K562 (cell line): ENCODE data around the gene RNGTT. TPM values are rescaled to one million over a fixed set of nuclear protein-coding genes. Genes with fewer than 3 reads are reported as not detected.

Source experiments
- ATAC-seq: fragments of 200-7000 bp; cut with Tn5 transposase; 3 replicates; pipeline ENCODE4 v1.9.1; 2020; ENCODE audit warnings: moderate library complexity
- BruUV-seq: library from RNA; stranded (reverse); fragments of 400-500 nt; replicated peaks from 2 replicates; lab custom pipeline; 2021; lab: Mats Ljungman, UMichigan
- CTCF ChIA-PET: fragments of 300-600 bp; formaldehyde crosslinking; extraction: SDS; loops from one replicate; lab custom pipeline; 2021; ENCODE audit warnings: low intra/inter-chr PET ratio; lab: Yijun Ruan, JAX
- POLR2A ChIA-PET: fragments of 300-600, 350-650 bp; sonication (Branson Sonifier 250); formaldehyde crosslinking; extraction: SDS; loops from one replicate; lab custom pipeline; 2021; ENCODE audit warnings: antibody characterized with exemption, inconsistent platforms; lab: Yijun Ruan, JAX
- DNase-seq, 4 experiments: peaks; one replicate each; pipeline versions ENCODE4 v3.0.0 to v3.0.0-alpha.2; 2011 to 2018; ENCODE audit warnings: low spot score in 3 of 4, mixed read lengths in 3 of 4; ENCODE audit errors: extremely low read depth in 1 of 4
- FAIRE-seq: peaks from 2 replicates; lab custom pipeline; 2011; peaks lifted over from hg19 to GRCh38; lab: Jason Lieb, UNC
- H2AFZ ChIP-seq: 2 replicates; pipeline ENCODE4 v1.6.0; 2011; ENCODE audit warnings: low read depth, low read length, control low read depth, inconsistent platforms
- H3K27ac ChIP-seq: fragments of 200-600 bp; 3 replicates; pipeline ENCODE4 v1.8.0; 2011; ENCODE audit warnings: low read depth, mild to moderate bottlenecking, control low read depth, inconsistent platforms, low read length, moderate library complexity, mixed read lengths; ENCODE audit errors: extremely low read depth
- H3K27me3 ChIP-seq, 2 experiments: fragments of 300-600 bp in 1 of 2; 2 replicates in 1 of 2; 3 replicates in 1 of 2; pipeline versions ENCODE4 v1.6.0 to v1.8.0; 2011; ENCODE audit warnings: inconsistent platforms in 2 of 2, low read length in 2 of 2, mild to moderate bottlenecking in 1 of 2, mixed read lengths in 1 of 2, moderate library complexity in 1 of 2; ENCODE audit not compliant: control insufficient read depth in 2 of 2, insufficient read depth in 2 of 2
- H3K36me3 ChIP-seq: fragments of 300-600 bp; 3 replicates; pipeline ENCODE4 v1.8.0; 2011; ENCODE audit warnings: mild to moderate bottlenecking, low read length, inconsistent platforms; ENCODE audit not compliant: control insufficient read depth, insufficient read depth
- H3K4me1 ChIP-seq, 2 experiments: fragments of 200-600 bp in 1 of 2; replicated peaks in 1 of 2; 2 replicates in 1 of 2; 3 replicates in 1 of 2; pipeline versions ENCODE4 v1.5.1 to v1.8.0; 2011; ENCODE audit warnings: inconsistent platforms in 2 of 2, low read length in 2 of 2, mild to moderate bottlenecking in 1 of 2, mixed read lengths in 1 of 2, moderate library complexity in 1 of 2; ENCODE audit not compliant: control insufficient read depth in 2 of 2, insufficient read depth in 2 of 2
- H3K4me2 ChIP-seq: 2 replicates; pipeline ENCODE4 v1.6.1; 2011; ENCODE audit warnings: low read length, control low read depth, inconsistent platforms, mixed read lengths; ENCODE audit not compliant: insufficient read depth
- H3K4me3 ChIP-seq: fragments of 200-600 bp; sonication (generic), shearing (Covaris generic); 2 replicates; pipeline ENCODE4 v1.5.1; 2016; ENCODE audit warnings: control low read depth, inconsistent platforms
- H3K79me2 ChIP-seq: fragments of 200-600 bp; 3 replicates; pipeline ENCODE4 v1.8.0; 2011; ENCODE audit warnings: low read length, inconsistent platforms; ENCODE audit not compliant: control insufficient read depth, insufficient read depth
- H3K9ac ChIP-seq, 2 experiments: 2 replicates each; pipeline versions ENCODE4 v1.6.0 to v1.6.1; 2011; ENCODE audit warnings: low read depth in 2 of 2, low read length in 2 of 2, control low read depth in 1 of 2, inconsistent platforms in 1 of 2, mild to moderate bottlenecking in 1 of 2, mixed read lengths in 1 of 2; ENCODE audit not compliant: insufficient read depth in 1 of 2
- H3K9me1 ChIP-seq: one replicate; pipeline ENCODE4 v1.6.0; 2011; ENCODE audit warnings: inconsistent platforms, mild to moderate bottlenecking, low read length, moderate library complexity; ENCODE audit not compliant: control insufficient read depth, insufficient read depth
- H3K9me3 ChIP-seq: replicated peaks from 2 replicates; pipeline ENCODE4 v1.5.1; 2011; ENCODE audit warnings: low read depth, low read length, inconsistent platforms; ENCODE audit not compliant: control insufficient read depth, insufficient read depth
- H4K20me1 ChIP-seq: replicated peaks from 2 replicates; pipeline ENCODE4 v1.6.1; 2011; ENCODE audit warnings: low read length, inconsistent platforms, mixed read lengths; ENCODE audit not compliant: control insufficient read depth, insufficient read depth
- MIER1 ChIP-seq: fragments of 450-650 bp; IDR thresholded peaks from 2 replicates; pipeline ENCODE4 v1.6.1; 2016; ENCODE audit warnings: antibody characterized with exemption, mild to moderate bottlenecking, low read depth
- PCBP2 ChIP-seq: fragments of 200-400 bp; formaldehyde crosslinking; IDR thresholded peaks from 2 replicates; pipeline ENCODE4 v1.6.1; 2018; ENCODE audit warnings: low read length, low read depth, mild to moderate bottlenecking, moderate library complexity; ENCODE audit not compliant: poor library complexity, severe bottlenecking
- RFX5 ChIP-seq: IDR thresholded peaks from 2 replicates; pipeline ENCODE4 v1.6.1; 2011; ENCODE audit warnings: low read depth, mild to moderate bottlenecking, improper control_type of control experiment, low read length
- ZNF311 ChIP-seq: fragments of 250-450 bp; sonication (Bioruptor Pico); IDR thresholded peaks from 2 replicates; pipeline ENCODE4 v1.4.0; 2020; ENCODE audit warnings: mild to moderate bottlenecking, moderate library complexity
- ZNF444 ChIP-seq: fragments of 250-450 bp; sonication (Bioruptor Pico); IDR thresholded peaks from 2 replicates; pipeline ENCODE4 v1.4.0; 2020; ENCODE audit warnings: mild to moderate bottlenecking, moderate library complexity
- ZNF584 ChIP-seq: fragments of 200-800 bp; sonication (Bioruptor generic); IDR thresholded peaks from 2 replicates; pipeline ENCODE4 v1.6.1; 2016; ENCODE audit warnings: low read depth, mild to moderate bottlenecking, missing genetic modification characterization, missing compliant biosample characterization
- ZNF778 ChIP-seq: fragments of 450-650 bp; formaldehyde crosslinking; IDR thresholded peaks from 2 replicates; pipeline ENCODE4 v1.4.0; 2020; ENCODE audit warnings: mild to moderate bottlenecking, moderate library complexity
- WGBS: fragments of 100-300 bp; shearing (Covaris generic); methylation state at CpG from one replicate; pipeline ENCODE4 v1.1.6; 2016; ENCODE audit warnings: low coverage, mixed read lengths; ENCODE audit not compliant: insufficient coverage; ENCODE audit errors: missing lambda C conversion rate; 5-methylcytosine and 5-hydroxymethylcytosine counted together
- in situ Hi-C: fragments of 300-500 bp; cut with MboI; formaldehyde crosslinking; loops from 4 replicates; pipeline ENCODE4 v1.15.0; 2018; ENCODE audit warnings: inconsistent platforms, mixed read lengths
- intact Hi-C: fragments of 100-400 bp; cut with micrococcal nuclease; formaldehyde crosslinking; loops from 2 replicates; pipeline ENCODE4 v1.14.2; 2022
- polyA plus RNA-seq, 8 experiments: library from polyadenylated mRNA; depleted of rRNA in 4 of 8; stranded (reverse) in 5 of 8; unstranded in 3 of 8; fragments of >200 nt; fragmentation: Nextera tagmentation in 2 of 8; fragmentation: Illumina TruSeq in 1 of 8; extraction: Ambion mirVana in 2 of 8; extraction: Trizol in 1 of 8; gene quantifications; 2 replicates each; pipeline versions ENCODE4 v1.2.1 to v1.2.3, GENCODE V29; 2011 to 2014; ENCODE audit warnings: inconsistent platforms in 1 of 8, missing spikeins in 1 of 8
- total RNA-seq, 7 experiments: library from RNA; depleted of rRNA in 6 of 7; stranded (reverse); fragments of >200 nt in 6 of 7; fragmentation: Illumina TruSeq in 2 of 7; extraction: Trizol in 2 of 7; gene quantifications; 2 replicates each; pipeline versions ENCODE4 v1.2.1 to v1.2.3, GENCODE V29; 2011 to 2021; ENCODE audit warnings: low replicate concordance in 1 of 7
- TF ChIP-seq, protein P1 (sequence below): fragments of 250-450 bp; sonication (Bioruptor Pico); IDR thresholded peaks from 2 replicates; pipeline ENCODE4 v1.4.0; 2020; ENCODE audit warnings: mild to moderate bottlenecking
- TF ChIP-seq, protein P2 (sequence below): fragments of 450-650 bp; IDR thresholded peaks from 2 replicates; pipeline ENCODE4 v1.6.1; 2016; ENCODE audit warnings: antibody characterized with exemption

Gene RNGTT
- total and polyA plus RNA-seq, 9 of the 15 experiments (the other 6 are each of a cell fraction or from before 2014, with no cell fraction given) = 6.1 to 31.7 (median 19.5) TPM

DNA sequence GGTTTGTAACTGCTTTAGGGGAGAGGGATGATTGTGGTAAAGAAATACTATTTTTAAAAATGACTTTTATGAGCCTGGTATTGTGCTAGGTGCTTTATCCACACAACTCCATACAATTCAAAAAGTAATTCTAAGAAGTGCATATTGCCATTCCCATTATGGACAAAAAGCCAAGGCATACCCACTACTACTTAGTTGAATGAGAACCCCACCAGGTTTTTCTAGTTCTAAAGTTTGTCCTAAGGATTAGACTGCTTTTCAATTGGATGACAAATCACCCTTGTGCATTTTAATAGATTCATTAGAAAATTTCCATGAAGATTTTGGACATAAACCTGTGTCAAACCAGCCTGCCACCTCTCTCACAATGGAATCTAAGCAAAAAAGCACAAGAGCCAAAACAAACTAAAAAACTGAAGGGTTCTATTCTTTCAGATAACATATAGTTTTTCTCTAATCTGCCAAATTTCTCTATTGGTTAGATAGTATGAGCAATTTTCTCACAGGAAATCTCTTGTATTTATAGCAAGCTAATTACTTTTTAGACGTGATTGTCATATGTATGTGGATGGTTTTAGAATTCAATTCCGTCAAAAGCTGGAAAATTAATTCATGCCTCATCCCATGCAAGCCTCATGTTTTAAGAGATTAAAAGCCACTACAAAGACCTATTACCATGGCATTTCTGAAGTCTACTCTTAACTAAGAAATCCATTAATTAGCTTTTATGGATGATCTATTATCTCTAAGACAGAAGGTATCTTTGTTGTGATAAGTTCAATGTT lies 325.5 kb downstream of the RNGTT start:
- ATAC-seq (no peak), FAIRE-seq (no peak), DNase-seq (no peak)
- TF ChIP-seq ZNF584 (CRISPR knock-in tag) (no peak), RFX5 (no peak), ZNF444 (CRISPR knock-in tag) (no peak), PCBP2 (no peak), ZNF778 (CRISPR knock-in tag) (no peak), MIER1 (no peak), ZNF311 (no peak)
- TF ChIP-seq, protein P1, sequence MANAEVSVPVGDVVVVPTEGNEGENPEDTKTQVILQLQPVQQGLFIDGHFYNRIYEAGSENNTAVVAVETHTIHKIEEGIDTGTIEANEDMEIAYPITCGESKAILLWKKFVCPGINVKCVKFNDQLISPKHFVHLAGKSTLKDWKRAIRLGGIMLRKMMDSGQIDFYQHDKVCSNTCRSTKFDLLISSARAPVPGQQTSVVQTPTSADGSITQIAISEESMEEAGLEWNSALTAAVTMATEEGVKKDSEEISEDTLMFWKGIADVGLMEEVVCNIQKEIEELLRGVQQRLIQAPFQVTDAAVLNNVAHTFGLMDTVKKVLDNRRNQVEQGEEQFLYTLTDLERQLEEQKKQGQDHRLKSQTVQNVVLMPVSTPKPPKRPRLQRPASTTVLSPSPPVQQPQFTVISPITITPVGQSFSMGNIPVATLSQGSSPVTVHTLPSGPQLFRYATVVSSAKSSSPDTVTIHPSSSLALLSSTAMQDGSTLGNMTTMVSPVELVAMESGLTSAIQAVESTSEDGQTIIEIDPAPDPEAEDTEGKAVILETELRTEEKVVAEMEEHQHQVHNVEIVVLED (CRISPR knock-in tag) = no peak
- TF ChIP-seq, protein P2, sequence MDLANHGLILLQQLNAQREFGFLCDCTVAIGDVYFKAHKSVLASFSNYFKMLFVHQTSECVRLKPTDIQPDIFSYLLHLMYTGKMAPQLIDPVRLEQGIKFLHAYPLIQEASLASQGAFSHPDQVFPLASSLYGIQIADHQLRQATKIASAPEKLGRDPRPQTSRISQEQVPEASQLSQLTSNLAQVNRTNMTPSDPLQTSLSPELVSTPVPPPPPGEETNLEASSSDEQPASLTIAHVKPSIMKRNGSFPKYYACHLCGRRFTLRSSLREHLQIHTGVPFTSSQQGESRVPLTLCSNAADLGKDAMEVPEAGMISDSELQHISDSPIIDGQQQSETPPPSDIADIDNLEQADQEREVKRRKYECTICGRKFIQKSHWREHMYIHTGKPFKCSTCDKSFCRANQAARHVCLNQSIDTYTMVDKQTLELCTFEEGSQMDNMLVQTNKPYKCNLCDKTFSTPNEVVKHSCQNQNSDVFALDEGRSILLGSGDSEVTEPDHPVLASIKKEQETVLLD = no peak
- Histone ChIP-seq H3K36me3 (no peaks in the 10 kb centered on the region), H2AFZ (no peak overlapping the region), H4K20me1 (no peaks in the 10 kb centered on the region), H3K9me1 (no peaks in the 10 kb centered on the region), H3K27me3 (no peaks in the 10 kb centered on the region), H3K9me3 (no peaks in the 10 kb centered on the region), H3K79me2 (no peaks in the 10 kb centered on the region), H3K9ac (no peak overlapping the region), H3K4me2 (no peak overlapping the region), H3K4me3 (no peak overlapping the region), H3K4me1 (no peaks in the 10 kb centered on the region), H3K27ac (no peak overlapping the region)
- 69% methylated on average over 2 of the region's 2 CpGs for whole genome bisulfite sequencing
- no TSS peak for BruUV-seq
- intact Hi-C loops (no loop called here), in situ Hi-C loops (no loop called here)
- ChIA-PET CTCF (no interaction called here), POLR2A (no interaction called here)
